Measurements from ENCODE around the gene TBC1D17.
A peak's percentile ranks its signal among the peaks of the same experiment; 100 is the strongest.

The TBC1D17 gene

GRCh38 chr19:49879243-49879963 lies 1.9 kb downstream of the TBC1D17 start:
- DNase-seq: no peak

GRCh38 chr19:49880162-49880869 lies 2.8 kb downstream of the TBC1D17 start:
- no peak for DNase-seq

DNA sequence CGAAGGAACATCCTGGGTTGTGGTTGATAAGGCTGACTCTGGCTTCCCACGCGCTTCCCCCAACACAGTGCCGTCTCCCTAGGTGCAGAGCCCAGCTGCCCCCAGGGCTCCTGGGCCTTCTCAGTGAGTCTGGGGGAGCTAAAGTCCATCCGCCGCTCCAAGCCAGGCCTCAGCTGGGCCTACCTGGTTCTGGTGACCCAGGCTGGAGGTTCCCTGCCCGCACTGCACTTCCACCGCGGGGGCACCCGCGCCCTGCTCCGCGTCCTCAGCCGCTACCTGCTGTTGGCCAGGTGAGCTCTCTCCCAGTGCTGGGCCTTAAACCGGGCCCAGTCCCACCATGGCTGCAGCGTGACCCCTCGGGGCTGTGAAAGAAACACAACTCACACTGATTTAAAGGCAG lies 3.7 kb downstream of the TBC1D17 start:
- DNase-seq: no peak

- DNase-seq: no peak
Observed at GRCh38 chr19:49881672-49882394, 4.3 kb downstream of the TBC1D17 start.

DNA sequence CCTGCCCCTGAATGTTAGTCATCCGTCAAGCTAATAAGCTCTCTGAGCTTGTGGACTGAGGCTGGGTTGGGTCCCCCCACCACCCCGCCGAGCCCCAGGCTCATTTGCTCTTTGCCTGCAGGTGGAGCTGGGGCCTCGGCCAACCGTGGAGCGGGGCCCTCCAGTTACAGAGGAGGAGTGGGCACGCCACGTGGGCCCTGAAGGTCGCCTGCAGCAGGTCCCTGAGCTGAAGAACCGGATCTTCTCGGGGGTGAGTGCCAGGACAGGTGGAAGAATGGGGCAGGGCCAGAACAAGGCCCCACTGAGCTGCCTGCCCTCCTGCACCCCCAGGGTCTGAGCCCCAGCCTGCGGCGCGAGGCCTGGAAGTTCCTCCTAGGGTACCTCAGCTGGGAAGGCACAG lies 5.1 kb downstream of the TBC1D17 start:
- no peak for DNase-seq

- DNase-seq: no peak
Observed at GRCh38 chr19:49883094-49883493, 5.6 kb downstream of the TBC1D17 start.

GRCh38 chr19:49884109-49884508 lies 6.6 kb downstream of the TBC1D17 start:
- DNase-seq: no peak

DNA sequence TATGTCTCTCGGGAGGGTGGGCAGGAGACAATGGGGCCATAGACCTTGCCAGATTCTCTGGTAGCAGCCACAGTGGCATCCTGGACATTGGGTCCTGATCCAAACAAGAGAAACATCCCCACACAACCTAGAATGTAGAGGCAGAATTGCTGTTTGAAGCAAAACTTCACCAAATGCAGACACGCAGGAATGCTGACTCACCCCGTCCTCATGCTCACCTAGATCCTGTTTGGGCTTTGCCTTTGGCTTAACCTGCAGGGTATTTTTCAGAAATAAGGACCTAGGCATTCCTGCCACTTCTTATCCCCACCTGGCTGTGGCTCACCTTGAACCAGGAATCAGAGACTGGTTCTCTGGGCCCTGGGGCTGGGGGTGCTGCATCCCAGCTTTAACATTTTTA lies 7.3 kb downstream of the TBC1D17 start:
- no peak for DNase-seq

- no peak for DNase-seq
Observed at GRCh38 chr19:49887037-49887664, 9.6 kb downstream of the TBC1D17 start.

DNA sequence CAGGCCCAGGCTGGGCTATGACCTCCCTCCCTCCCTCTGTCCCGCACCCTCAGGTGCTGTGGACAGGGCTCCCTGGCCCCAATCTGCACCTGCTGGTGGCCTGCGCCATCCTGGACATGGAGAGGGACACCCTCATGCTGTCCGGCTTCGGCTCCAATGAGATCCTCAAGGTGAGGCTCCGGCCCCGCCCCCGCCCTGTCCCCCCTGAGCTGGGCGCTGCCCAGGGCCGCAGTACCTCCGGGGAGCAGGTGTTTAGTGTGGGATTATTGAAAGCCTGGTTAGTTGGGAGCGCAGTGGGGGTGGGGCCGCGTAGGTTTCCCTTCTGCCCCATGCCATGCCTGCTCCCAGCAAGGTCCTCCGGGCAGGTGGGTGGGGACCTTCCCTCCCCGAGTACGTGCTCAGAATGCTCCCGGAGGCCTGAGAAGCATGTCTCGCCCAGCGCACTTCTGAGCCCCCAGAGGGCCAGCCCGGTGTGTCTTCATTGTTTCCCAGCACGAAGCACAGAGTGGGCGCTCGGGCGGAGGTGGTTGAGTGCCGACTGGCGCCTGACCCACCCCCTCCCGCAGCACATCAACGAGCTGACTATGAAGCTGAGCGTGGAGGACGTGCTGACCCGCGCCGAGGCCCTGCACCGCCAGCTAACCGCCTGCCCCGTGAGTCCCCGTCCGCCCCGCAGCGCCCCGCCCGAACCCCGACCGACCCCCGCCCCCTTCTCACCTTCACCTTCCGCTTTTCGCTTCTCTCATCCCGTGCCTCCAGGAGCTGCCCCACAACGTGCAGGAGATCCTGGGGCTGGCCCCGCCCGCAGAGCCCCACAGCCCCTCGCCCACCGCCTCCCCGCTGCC lies 10.4 kb downstream of the TBC1D17 start:
- no peak for DNase-seq

- no peak for DNase-seq
Observed at GRCh38 chr19:49888510-49888824, 11.0 kb downstream of the TBC1D17 start.

DNA sequence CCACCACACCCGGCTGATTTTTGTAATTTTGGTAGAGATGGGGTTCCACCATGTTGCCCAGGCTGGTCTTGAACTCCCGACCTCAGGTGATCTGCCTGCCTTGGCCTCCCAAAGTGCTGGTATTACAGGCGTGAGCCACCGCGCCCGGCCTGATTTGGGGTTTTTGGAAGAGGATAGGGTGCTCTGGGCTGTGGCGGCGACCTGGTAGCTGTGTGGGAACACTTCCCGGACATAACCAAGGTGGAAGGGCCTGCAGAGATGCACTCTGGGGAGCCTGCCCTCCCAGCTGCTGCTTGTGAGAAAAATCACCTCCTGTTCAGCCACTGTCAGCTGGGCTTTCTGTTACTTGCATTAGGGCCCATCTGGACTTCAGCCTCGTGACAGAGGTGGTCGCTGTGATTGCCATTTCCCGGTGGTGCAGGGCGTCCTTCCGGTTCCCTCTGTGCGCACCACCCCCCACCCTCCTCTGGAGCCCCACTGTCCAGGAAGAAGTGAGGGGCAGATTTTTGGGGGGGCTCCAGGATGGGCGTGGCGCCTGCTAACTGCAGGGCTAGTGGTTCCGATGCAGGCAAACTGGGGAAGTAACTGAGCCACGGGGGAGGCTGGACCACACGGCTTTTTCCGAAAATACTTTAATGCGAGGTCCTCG lies 11.7 kb downstream of the TBC1D17 start:
- peak in 1 of 2 experiments; percentile 49 for DNase-seq

DNA sequence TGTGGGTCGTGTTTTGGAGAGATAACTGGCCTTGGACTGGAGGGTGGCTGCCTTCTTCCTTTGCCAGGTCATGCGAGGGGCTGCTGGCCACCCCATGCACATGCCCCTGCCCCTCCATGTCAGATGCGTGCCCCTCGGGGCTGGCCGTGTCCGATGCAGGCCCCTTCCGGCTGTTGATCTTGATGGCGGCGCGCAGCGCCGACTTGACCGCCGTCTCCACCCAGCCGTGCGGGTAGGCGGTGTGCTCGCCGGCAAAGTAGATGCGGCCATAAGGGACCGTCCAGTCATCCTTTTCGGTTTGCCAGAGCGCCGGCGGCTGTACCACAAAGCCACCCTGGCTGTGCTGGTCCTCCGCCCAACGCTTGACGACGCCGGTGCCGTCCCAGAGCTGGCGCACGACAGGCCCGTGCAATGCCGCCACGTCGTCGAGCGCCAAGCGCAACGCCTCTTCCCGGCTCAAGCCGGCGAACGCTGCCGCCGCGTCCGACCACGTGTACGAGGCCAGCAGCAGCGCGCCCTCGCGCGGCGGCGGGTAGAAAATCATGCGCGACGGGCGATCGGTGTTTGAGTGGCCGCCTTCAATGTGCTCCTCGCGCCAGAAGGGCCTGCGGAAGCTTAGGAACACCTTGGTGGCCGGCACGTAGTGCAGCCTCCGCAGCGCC lies 12.3 kb downstream of the TBC1D17 start:
- peak; percentile 25 to 78 for DNase-seq

GRCh38 chr19:49890349-49891311 lies 13.1 kb downstream of the TBC1D17 start:
- peak in 1 of 2 experiments; percentile 57 for DNase-seq

DNA sequence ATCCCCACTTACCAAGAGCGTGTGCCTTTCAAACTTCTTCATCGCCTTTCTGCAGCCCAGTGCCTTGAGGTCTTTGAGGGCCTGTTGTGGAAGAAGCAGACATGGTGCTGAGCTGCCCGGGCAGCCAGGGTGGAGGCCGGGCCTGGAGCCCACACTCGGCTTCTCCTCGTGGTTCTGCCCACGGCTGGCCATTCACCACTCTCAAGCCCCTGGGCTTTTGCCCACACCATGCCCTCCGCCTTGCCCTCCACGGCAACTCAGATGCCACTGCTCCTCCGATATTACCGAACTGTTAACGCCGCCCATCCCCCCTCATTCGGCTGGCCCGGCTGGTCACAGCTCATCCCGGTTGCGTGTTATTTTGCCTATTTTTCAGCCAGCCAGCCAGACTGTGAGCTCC lies 13.9 kb downstream of the TBC1D17 start:
- no peak for DNase-seq

GRCh38 chr19:49892716-49893115 lies 15.2 kb downstream of the TBC1D17 start:
- no peak for DNase-seq

GRCh38 chr19:49894011-49894664 lies 16.6 kb downstream of the TBC1D17 start:
- no peak for DNase-seq

DNA sequence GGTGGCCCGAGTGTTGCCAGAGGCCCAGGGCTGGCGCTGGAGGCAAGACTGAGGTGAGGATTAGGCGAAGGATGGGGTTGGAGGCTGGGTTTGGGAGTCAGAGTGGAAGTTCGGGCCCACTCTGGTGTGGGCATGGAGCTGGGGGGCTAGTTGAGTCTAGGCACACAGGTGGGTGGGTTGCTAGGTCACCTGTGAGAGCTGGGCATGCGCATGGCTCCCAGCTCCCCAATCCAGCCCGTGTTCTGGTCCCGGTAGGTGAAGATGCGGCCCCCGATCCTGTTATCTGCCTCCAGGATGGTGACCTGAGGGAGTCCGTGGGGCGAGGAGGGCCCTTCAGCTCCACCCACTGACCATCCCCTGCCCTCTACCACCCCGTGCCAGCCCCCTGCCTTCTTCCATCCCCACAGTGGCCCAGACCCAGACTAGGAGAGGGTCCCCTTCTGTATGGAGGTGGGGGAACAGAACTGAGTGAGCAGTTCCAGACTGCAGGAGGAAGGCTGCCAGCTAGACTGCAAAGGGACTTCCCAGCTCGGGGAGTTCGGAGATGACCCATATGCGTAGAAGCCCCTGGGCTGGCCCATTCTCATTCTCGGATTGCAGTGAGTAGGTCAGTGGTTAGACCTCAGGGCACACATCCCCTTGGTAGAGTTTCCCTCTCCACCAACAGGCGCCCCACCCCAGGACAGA lies 17.5 kb downstream of the TBC1D17 start:
- no peak for DNase-seq

Measured in NCI-H524 (cell line).